ENCODE data around the gene VIPR2. TPM values are rescaled to one million over a fixed set of nuclear protein-coding genes. Genes with fewer than 3 reads are reported as not detected.

VIPR2 gene
- polyA plus RNA-seq, 4 donors: 2.8 to 4.1 (median 3.0) TPM

DNA sequence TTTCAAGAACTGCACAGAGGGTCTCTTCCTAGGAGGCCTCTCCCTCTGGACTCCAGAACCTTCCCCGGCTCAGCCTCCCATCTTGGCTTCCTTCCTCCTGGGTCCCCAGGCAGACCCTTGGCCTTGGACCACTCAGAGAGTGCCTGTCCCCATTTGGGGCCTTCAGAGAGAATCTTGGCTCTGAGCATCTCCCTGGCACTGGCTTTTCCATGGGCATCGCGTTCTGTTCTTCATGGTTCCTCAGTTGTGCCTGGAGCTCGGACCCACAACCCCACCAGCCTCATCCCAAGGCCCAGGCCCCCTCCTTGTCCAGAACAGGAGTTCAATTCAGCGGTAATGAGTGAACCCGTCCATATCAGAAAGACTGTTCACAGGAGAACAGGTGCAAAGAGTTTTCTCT is 73.4 kb downstream of the VIPR2 start:
- DNase-seq (ENCODE audit: low read depth in 4 of 4, low spot score in 3 of 4): no peak

DNA sequence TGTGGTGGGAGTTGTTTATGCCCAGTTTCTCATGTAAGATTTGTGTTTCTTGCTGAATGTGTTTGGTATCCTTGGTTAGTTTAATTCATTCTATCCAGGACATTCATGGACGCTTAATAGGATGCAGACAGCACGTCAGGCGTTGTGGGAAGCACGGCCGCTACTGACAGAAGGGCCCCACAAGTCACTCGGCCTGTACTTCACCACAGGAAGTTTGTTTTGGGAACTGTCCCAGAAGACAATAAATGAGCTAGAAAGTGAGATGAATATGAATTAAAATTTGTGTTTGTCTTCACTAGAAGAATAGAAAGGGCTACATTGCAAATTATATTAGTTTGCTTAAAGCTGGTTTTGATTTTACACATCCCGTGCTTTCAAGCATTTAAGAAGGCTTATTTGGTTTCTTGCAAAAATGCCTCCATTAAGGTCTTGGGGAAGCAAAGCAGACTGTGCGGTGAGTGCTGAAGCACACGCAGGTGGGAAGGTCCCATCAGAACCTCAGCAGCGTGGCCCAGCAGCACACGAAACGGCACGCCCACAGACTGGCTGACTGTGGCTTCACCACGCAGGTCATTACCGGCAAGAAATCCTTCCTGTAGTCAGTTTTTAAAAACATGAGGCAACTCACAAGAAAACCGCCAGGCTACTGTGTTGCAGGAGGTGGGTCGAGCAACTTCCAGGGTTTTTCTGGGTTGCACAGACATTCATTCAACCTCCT is 74.1 kb downstream of the VIPR2 start:
- DNase-seq (ENCODE audit: low read depth in 4 of 4, low spot score in 3 of 4): peak; percentile 32 to 53 (median 40)

DNA sequence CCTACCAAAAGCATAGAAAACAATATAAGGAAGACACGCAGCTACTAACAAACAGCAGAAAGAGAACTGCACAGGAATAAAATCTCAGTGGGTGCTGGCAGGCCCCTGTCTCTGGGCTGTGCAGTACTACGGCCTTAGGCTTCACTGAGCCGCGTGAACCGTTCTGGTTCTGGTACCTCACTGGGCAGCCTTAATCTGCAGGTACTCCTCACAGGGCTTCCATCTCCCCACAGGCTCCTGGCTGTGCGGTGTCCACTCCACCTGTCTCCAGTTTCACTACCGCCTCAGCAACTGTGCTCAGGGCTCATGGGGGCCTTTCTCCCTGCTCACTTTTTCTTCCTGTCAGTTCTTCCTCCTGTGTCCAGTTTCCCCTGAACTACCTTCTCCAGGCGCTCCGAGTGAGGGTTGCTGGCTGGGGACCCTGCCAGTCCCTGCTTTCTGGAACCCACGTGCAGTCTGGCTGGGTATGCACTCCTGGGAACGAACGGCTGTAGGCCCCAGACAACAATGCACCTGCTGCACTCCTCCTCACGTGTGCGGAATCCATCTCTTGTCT is 75.7 kb downstream of the VIPR2 start:
- no peak for DNase-seq (ENCODE audit: low read depth in 4 of 4, low spot score in 3 of 4)

DNA sequence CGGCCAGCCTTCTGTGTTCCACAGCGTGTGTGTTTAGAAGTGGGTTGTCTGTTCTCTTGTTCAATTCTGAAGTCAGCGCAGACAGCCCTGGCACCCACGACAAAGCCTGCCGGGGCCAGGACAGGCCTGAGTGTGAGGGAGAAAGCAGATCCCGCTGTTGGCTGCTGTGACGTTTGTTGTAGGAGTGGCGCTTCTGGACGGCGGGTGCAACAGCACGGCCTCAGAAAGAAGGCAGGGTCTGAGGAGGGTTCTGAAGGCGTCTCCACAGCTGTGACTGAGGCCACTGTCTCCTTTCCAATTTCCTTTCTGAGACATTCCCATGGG is 76.2 kb downstream of the VIPR2 start:
- DNase-seq (ENCODE audit: low read depth in 4 of 4, low spot score in 3 of 4): no peak

DNA sequence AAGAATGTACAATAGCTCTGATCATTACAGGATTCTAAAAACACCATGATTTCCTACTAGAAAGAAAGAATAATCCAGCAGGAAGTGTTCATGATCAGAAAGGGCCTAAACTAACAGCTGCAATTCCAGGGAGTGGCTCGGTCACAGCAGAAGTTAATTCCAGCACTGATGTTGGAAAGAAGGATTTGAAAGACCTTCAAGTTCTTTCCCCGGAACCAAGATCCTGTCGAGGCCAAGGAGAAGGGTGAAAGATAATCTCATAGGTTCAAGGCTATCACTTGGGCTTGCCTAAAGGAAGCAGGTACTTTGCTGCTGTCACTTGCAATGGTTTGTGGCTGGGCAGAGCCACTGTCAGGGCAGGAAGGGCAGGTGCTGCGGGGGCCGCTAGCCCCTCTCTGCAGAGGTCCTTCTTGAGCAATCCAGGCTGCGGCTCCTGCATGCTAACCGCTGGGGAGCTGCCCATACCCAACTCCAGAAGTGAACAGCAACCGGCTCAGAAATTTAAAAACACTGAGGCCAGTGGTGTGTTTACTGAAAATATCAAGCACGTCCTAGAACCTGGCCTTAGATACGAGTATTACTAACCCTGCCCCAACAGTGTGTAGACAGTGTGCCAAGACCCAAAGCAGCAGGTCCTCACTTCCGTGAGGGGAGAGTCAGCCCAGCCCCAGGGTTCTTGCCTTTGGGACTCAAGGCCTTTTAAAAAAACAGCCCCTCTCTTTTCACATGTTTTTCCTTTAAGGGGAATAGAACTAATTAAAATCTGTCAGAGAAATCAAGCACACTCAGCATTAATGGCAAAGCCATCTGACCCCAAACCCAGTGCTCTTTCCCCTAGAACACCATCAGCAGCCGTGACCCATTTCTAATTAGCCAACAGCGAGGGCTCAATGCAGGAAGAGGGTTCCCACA is 76.8 kb downstream of the VIPR2 start:
- no peak for DNase-seq (ENCODE audit: low read depth in 4 of 4, low spot score in 3 of 4)

DNA sequence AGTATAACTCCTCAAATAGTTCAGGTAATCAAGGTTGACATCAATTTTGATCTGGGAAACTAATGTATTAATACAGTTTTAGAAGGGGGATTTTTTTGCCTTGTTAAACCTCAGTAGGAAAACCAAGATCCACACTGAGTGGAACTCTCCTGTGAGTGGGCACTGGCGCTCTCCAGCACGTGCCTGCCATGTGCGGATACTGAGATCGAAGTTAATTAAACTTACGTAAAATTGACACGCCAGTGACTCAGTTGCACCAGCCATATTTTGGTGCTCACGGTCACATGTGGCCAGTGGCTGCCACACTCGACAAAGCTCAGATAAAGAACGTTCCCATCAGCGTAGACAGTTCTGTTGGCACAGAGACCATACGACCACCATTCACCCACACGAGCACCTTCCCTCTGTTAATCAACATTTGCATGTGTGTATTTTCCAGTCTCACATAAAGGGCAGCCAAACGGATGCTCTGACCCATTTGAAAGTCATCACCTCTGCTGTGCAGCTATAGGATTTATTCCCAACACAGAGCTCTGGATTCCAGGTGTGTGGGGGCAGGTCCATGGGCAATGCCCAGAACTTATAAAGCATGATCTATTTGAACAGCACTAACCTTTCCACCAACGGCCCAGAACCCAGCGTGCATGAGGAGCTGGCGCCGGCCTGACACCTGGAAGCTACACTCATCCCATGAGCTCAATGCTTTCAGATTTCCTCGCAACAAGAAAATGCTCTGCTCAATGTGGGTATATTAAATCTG is 77.7 kb downstream of the VIPR2 start:
- no peak for DNase-seq (ENCODE audit: low read depth in 4 of 4, low spot score in 3 of 4)

DNA sequence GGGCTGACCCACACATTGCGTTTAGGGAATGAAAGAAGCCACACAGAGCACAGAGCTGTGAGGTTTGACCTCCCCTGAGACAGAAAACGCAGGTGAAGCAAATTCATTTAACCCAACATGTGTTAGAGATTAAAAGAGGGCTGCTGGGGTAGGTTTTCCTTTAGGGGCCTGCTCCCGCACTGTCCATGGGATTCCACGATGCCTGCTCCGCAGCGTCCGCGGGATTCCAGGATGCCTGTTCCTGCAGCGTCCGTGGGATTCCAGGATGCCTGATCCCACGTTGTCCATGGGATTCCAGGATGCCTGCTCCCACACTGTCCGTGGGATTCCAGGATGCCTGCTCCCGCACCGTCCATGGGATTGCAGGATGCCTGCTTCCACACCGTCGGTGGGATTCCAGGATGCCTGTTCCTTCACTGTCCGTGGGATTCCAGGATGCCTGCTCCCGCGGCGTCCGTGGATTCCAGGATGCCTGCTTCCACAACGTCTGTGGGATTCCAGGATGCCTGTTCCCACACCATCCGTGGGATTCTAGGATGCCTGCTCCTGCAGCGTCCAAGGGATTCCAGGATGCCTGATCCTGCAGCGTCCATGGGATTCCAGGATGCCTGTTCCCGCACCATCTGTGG is 78.7 kb downstream of the VIPR2 start:
- no peak for DNase-seq (ENCODE audit: low read depth in 4 of 4, low spot score in 3 of 4)

DNA sequence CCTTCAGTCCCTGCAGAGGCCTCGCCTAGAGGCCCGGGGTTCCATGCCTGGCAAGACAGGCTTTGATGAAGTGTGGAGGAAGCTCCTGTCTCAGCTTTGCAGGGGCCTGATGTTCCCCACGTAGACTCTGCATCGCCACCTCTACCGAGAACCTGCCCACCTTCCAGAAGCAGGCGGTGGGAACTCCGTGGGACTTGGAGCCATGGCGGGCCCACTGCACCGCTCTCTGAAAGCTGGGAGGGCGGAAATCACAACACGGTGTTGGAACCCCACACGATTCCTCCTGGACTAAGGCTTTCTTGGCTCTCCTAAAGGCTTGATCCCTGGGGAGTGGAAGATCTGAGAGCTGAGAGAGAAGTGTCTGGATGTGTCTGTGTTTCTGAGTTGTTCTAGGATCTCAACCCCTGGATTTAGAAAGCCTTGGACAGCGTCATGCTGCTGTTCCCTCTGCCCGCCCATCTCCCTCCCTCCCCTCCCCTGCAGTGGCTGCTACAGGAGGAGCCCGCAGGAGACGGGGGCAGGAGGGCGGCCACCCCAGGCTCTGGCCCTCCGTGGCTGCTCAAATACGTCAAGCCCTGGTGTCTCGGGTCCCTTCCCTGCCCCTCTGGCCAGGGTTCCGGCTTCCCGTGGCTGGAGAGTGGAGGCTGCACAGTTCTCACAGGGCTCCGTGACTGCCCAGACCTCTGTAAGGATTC is 79.7 kb downstream of the VIPR2 start:
- DNase-seq (ENCODE audit: low read depth in 4 of 4, low spot score in 3 of 4): no peak

DNA sequence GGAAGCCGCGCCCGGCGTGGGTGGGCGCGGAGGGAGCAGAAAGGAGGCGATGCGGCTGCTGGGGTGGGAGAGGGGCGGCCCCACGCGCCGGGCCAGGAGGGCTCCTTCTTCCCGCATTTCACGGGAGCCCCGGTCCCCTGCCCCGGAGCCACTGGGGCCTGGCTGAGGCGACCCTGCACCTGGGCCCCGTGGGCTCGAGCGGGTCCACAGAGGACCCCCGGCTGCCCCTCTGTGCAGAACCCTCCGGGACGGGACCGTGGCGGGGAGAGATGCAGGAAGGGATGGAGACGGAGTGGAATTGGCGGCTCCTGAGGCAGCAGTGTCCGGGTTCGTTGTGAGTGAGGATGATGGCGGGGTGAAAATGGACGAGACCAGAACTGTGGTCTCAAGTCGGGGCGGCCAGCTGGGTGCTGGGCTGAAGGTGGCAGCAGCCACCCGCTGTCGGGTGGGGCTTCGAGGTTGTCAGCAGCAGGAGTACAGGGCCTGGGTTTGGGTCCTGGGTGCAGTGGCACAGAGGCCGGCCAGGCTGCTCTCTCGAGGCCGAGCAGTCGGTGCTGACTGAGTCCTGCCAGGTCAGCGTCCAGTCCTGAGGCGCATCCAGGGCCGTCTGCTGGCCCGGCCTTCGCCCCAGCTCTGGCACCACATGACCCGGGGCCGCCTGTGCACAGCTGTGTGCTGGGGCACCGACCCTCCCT is 80.4 kb downstream of the VIPR2 start:
- DNase-seq (ENCODE audit: low read depth in 4 of 4, low spot score in 3 of 4): no peak

DNA sequence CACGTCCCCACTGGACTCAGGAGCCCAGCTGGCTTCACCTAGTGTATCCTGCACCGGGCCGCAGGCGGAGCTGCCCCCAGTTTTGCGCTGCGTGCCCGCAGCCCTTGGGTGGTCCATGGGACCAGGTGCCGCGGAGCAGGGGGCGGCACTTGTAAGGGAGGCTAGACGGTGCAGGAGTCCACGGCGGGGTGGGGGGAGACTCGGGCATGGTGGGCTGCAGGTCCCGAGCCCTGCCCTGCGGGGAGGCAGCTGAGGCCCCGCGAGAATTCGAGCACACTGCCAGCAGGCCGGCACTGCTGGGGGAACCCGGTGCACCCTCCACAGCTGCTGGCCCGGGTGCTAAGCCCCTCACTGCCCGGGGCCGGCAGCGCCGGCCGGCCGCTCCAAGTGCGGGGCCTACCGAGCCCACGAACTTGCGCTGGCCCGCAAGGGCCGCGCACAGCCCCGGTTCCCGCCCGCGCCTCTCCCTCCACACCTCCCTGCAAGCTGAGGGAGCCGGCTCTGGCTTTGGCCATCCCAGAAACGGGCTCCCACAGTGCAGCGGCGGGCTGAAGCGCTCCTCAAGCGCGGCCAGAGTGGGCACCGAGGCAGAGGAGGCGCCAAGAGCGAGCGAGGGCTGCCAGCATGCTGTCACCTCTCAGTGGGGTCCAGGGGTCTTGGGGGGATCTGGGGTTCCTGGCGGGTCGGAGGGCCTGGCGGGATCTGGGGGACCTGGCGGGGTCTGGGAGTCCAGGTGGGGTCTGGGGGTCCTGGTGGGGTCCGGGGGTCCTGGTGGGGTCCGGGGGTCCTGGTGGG is 81.4 kb downstream of the VIPR2 start:
- no peak for DNase-seq (ENCODE audit: low read depth in 4 of 4, low spot score in 3 of 4)

DNA sequence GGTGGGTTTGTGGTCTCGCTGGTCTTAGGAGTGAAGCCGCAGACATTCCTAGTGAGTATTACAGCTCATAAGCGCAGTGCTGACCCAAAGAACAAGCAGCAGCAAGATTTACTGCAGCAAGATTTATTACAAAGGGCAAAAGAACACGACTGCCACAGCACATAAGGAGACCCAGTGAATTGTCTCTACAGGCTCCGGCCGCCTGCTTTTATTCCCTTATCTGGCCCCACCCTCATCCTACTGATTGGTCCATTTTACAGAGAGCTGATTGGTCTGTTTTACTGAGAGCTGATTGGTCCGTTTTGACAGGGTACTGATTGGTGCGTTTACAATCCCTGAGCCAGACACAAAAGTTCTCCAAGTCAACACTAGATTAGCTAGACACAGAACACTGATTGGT is 82.1 kb downstream of the VIPR2 start:
- no peak for DNase-seq (ENCODE audit: low read depth in 4 of 4, low spot score in 3 of 4)

DNA sequence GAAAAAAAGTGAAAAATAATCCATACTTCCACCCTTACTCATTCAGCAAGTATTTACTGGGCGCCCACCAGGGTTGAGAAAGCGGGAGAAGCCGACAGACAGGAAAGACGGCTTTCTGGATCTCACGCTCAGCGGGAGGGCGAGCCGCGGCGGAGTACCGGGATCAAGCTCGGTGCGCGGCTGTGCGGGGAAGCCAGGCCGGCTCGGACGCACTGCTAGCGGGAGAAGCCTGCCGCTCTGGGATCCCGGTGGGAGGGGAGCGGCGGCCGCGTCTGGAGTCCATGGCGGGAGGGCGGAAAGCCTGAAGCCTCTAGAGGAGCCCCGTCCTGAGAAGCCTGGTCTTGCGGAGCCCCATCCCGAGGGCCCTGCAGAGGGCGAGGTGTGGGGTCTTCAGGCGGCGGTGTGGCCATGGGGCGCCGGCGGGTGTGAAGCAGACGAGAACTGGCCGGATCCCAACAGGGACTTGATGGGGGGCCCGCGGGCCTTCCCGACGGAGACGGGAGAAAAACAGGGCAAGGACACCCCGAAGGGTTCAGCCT is 82.9 kb downstream of the VIPR2 start:
- no peak for DNase-seq (ENCODE audit: low read depth in 4 of 4, low spot score in 3 of 4)

DNA sequence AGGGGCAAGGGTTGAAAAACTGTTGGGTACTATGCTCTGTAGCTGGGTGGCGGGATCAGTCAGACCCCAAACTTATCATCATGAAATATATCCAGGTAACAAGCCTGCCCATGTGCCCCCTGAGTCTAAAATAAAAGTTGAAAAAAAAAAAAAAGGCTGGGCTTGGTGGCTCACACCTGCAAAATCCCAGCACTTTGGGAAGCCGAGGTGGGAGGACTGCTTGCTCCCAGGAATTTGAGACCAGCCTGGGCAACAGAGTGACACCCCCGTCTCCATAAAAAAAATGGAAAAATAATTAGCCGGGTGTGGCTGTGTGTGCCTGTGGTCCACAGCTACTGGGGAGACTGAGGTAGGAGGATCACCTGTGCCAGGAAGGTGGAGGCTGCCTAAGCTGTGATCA is 83.5 kb downstream of the VIPR2 start:
- no peak for DNase-seq (ENCODE audit: low read depth in 4 of 4, low spot score in 3 of 4)

DNA sequence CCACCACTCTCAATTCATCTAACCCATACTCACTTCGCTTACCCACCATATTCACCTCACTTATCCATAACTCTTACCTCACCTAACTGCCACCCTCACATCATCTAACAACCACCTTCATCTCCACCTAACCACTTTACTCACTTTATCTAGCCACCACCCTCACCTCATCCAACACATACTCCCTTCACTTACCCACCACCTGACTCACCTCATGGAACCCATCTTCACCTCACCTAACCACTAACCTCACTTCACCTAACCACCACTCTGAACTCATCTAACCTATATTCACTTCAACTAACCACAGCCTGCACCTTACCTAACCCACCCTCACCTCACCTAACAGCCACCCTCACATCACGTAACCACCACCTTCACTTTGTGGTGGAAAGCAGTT is 84.2 kb downstream of the VIPR2 start:
- DNase-seq (ENCODE audit: low read depth in 4 of 4, low spot score in 3 of 4): no peak

DNA sequence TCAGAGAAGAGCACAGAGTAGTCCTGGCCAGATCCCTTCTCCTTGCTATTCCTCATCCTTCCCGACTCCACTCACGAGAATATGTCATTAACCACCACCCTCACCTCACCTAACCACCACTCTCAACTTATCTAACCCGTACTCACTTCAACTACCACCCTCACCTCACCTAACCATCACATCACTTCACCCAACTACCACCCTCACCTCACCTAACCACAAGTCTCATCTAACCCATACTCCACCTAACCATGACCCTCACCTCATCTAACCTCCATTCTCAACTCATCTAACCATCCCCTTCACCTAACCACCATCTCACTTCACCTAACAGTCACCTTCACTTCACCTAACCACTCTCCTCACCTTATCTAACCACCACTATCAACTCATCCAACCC is 85.0 kb downstream of the VIPR2 start:
- DNase-seq (ENCODE audit: low read depth in 4 of 4, low spot score in 3 of 4): no peak

DNA sequence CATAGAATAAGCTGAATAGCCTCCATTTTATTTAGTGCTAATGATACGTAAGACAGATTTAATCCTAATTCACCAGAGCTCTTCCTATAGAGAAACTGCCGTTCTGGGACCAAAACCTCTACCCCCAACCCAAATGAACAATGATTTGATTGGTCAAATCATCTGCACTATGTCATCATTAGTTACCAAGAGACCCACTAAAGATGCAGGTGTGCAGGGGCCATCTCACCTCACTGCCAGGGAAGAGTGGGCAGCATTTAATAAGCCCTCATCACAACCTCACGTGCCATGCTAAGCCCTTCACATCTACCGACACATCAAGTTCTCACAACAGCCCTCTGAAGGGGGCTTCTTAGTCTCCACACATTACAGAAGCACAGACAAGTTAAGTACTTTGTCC is 87.0 kb downstream of the VIPR2 start:
- DNase-seq (ENCODE audit: low read depth in 4 of 4, low spot score in 3 of 4): no peak

DNA sequence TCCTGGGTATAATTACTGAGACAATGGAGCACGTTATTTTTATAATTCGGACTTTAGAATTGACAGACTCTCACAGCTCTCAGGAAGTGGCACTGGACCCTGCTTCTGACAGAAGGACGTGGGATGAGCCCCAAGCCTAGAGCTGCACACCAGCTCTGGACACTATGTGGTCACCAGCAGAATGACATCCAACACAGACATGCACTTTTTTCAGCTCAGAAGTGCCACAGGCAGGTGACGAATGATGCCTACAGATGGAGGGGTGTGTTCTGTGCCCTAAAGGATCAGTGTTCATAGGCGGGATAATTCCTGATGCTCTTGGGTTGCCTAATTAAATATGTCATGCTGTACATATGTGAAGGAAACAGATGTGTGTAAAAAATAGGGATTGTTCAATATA is 87.9 kb downstream of the VIPR2 start:
- no peak for DNase-seq (ENCODE audit: low read depth in 4 of 4, low spot score in 3 of 4)

DNA sequence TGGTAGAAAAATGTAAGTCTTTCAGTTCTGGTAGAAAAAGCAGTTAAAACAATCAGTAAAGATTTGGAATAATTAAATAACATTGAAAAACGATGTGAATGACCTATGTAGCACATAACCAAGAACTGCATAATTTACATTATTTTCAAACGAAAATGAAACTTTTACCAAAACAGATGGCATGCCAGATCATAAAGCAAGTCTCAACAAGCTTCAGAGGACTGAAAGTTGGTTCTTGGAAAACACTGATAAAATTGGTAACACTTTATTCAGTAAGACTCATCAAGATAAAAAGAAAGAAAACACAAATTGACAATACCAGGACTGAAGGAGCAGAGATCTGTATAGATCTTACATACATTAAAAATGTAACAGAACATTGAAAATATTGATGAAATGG is 92.8 kb downstream of the VIPR2 start:
- DNase-seq (ENCODE audit: low read depth in 4 of 4, low spot score in 3 of 4): no peak
